GM23338 (cell line): Measurements from ENCODE around the gene SEC61A1. TPM values are rescaled to one million over a fixed set of nuclear protein-coding genes. Genes with fewer than 3 reads are reported as not detected.

Source experiments
- ATAC-seq: fragments of 200-7000 bp; cut with Tn5 transposase; 3 replicates; pipeline ENCODE4 v1.9.1; 2020
- DNase-seq: peaks from one replicate; pipeline ENCODE4 v3.0.0-alpha.2; 2015; ENCODE audit warnings: low spot score
- H2AFZ ChIP-seq: fragments of 200-600 bp; sonication (generic); 2 replicates; pipeline ENCODE4 v1.8.0; 2016; ENCODE audit warnings: antibody characterized with exemption, mild to moderate bottlenecking, moderate library complexity
- H3F3A ChIP-seq: fragments of 200-600 bp; sonication (generic); replicated peaks from 2 replicates; pipeline ENCODE4 v1.8.0; 2017; ENCODE audit warnings: antibody characterized with exemption, mixed run types, low read depth
- H3K27ac ChIP-seq: fragments of 200-600 bp; sonication (generic); 2 replicates; pipeline ENCODE4 v1.6.1; 2016; ENCODE audit warnings: low read depth
- H3K27me3 ChIP-seq: fragments of 200-600 bp; sonication (generic); 2 replicates; pipeline ENCODE4 v1.8.0; 2016; ENCODE audit warnings: mild to moderate bottlenecking, mixed run types, moderate library complexity; ENCODE audit not compliant: insufficient read depth
- H3K36me3 ChIP-seq: fragments of 200-600 bp; sonication (generic); 2 replicates; pipeline ENCODE4 v1.8.0; 2016; ENCODE audit warnings: mild to moderate bottlenecking; ENCODE audit not compliant: insufficient read depth
- H3K4me1 ChIP-seq: fragments of 200-600 bp; sonication (generic); 2 replicates; pipeline ENCODE4 v1.8.0; 2016; ENCODE audit warnings: mild to moderate bottlenecking, moderate library complexity; ENCODE audit not compliant: insufficient read depth
- H3K4me2 ChIP-seq: fragments of 200-600 bp; sonication (generic); 2 replicates; pipeline ENCODE4 v1.7.1; 2017; ENCODE audit warnings: mixed run types
- H3K4me3 ChIP-seq: fragments of 200-600 bp; sonication (generic); 2 replicates; pipeline ENCODE4 v1.6.1; 2016; ENCODE audit warnings: mixed run types
- H3K79me2 ChIP-seq: fragments of 200-600 bp; sonication (generic); replicated peaks from 2 replicates; pipeline ENCODE4 v1.8.0; 2017; ENCODE audit warnings: mild to moderate bottlenecking; ENCODE audit not compliant: insufficient read depth
- H3K9me2 ChIP-seq: fragments of 200-600 bp; sonication (generic); 2 replicates; pipeline ENCODE4 v1.8.0; 2017; ENCODE audit not compliant: insufficient read depth
- H4K20me1 ChIP-seq: fragments of 200-600 bp; sonication (generic); replicated peaks from 2 replicates; pipeline ENCODE4 v1.8.0; 2017; ENCODE audit warnings: mild to moderate bottlenecking; ENCODE audit not compliant: insufficient read depth
- H3K27ac Mint-ChIP-seq: 2 replicates; pipeline ENCODE4 v1.8.0; 2020; ENCODE audit warnings: inconsistent platforms, mild to moderate bottlenecking, moderate library complexity, mixed read lengths
- H3K27me3 Mint-ChIP-seq: 3 replicates; pipeline ENCODE4 v1.8.0; 2022; ENCODE audit warnings: low read depth, mild to moderate bottlenecking, moderate library complexity, mixed read lengths, inconsistent platforms; ENCODE audit not compliant: insufficient read depth, poor library complexity
- H3K36me3 Mint-ChIP-seq: 3 replicates; pipeline ENCODE4 v1.8.0; 2021; ENCODE audit warnings: low read depth, mild to moderate bottlenecking, inconsistent platforms, moderate library complexity, mixed read lengths
- H3K4me1 Mint-ChIP-seq: 3 replicates; pipeline ENCODE4 v1.8.0; 2020; ENCODE audit warnings: mild to moderate bottlenecking, inconsistent platforms, mixed read lengths
- H3K4me3 Mint-ChIP-seq: 3 replicates; pipeline ENCODE4 v1.8.0; 2021; ENCODE audit warnings: moderate library complexity, mild to moderate bottlenecking, inconsistent platforms, mixed read lengths
- H3K9me3 Mint-ChIP-seq: 3 replicates; pipeline ENCODE4 v1.8.0; 2020; ENCODE audit warnings: moderate library complexity, mild to moderate bottlenecking, inconsistent platforms, mixed read lengths
- CREB1 ChIP-seq: fragments of 250-450 bp; sonication (Bioruptor Pico); IDR thresholded peaks from 2 replicates; pipeline ENCODE4 v1.5.0; 2020; ENCODE audit warnings: low read depth, mild to moderate bottlenecking, moderate library complexity
- JUNB ChIP-seq: IDR thresholded peaks from one replicate; pipeline ENCODE4 v1.6.1; 2016; ENCODE audit warnings: antibody characterized with exemption; ENCODE audit not compliant: unreplicated experiment
- REST ChIP-seq: IDR thresholded peaks from one replicate; pipeline ENCODE4 v1.6.1; 2018; ENCODE audit warnings: antibody characterized with exemption; ENCODE audit not compliant: unreplicated experiment
- ZNF331 ChIP-seq: fragments of 250-450 bp; sonication (Bioruptor Pico); IDR thresholded peaks from 2 replicates; pipeline ENCODE4 v1.5.0; 2020; ENCODE audit warnings: low read depth, mild to moderate bottlenecking, moderate library complexity
- polyA plus RNA-seq: library from polyadenylated mRNA; unstranded; fragments of >200 nt; fragmentation: Nextera tagmentation; extraction: Ambion mirVana; gene quantifications from 2 replicates; pipeline ENCODE4 v1.2.1, GENCODE V29; 2016
- total RNA-seq: library from RNA; depleted of rRNA; stranded (reverse); fragments of >200 nt; shearing (Covaris generic); gene quantifications from 2 replicates; pipeline ENCODE4 v1.2.3, GENCODE V29; 2014
- TF ChIP-seq, protein P1 (sequence below), 2 experiments: fragments of 200-600 bp in 1 of 2; sonication (generic) in 1 of 2; conservative IDR thresholded peaks; 2 replicates each; pipeline versions ENCODE4 v1.5.1 to v1.6.1; 2016 to 2017; ENCODE audit warnings: antibody characterized with exemption in 2 of 2, low read depth in 2 of 2, mild to moderate bottlenecking in 2 of 2, moderate library complexity in 1 of 2

Gene SEC61A1
- total and polyA plus RNA-seq, 2 experiments from 2014 or later, result 44.8 to 184 TPM

GRCh38 chr3:128091586-128091985 is 39.3 kb downstream of the SEC61A1 start:
- Mint-ChIP-seq H3K4me3 (no peak overlapping the region), H3K4me1 (peaks cover 21% of the 10 kb centered on the region), H3K27ac (no peak overlapping the region), H3K27me3 (no peaks in the 10 kb centered on the region), H3K36me3 (peaks cover 71% of the 10 kb centered on the region), H3K9me3 (no peaks in the 10 kb centered on the region)
- H3K4me2 ChIP-seq, result no peak overlapping the region
- peaks cover 77% of the 10 kb centered on the region for H3K79me2 ChIP-seq
- H3F3A ChIP-seq, result peaks cover 5% of the 10 kb centered on the region; the same call in 1 of the 2 replicates
- peaks cover 46% of the 10 kb centered on the region for H4K20me1 ChIP-seq
- no peak for DNase-seq
- peaks cover 32% of the 10 kb centered on the region for H3K4me1 ChIP-seq
- no peaks in the 10 kb centered on the region for H3K9me2 ChIP-seq
- no peak overlapping the region for H2AFZ ChIP-seq
- H3K27me3 ChIP-seq, result no peaks in the 10 kb centered on the region
- no peak overlapping the region for H3K4me3 ChIP-seq
- no peak overlapping the region for H3K27ac ChIP-seq
- no peak for TF ChIP-seq REST
- TF ChIP-seq CREB1 (CRISPR knock-in tag), result no peak
- ATAC-seq, result no peak
- peaks cover 6% of the 10 kb centered on the region; the same call in 1 of the 2 replicates for H3K36me3 ChIP-seq

GRCh38 chr3:128094295-128095151 is 42.3 kb downstream of the SEC61A1 start:
- Histone ChIP-seq H3K27me3 (no peaks in the 10 kb centered on the region), H3K36me3 (peaks cover 17% of the 10 kb centered on the region; the same call in 1 of the 2 replicates), H3K9me2 (no peaks in the 10 kb centered on the region), H3F3A (peaks cover 6% of the 10 kb centered on the region; the same call in 1 of the 2 replicates), H2AFZ (no peak overlapping the region), H3K4me2 (no peak overlapping the region), H3K4me3 (no peak overlapping the region), H3K27ac (peak overlapping the region; percentile 88), H3K79me2 (peaks cover 72% of the 10 kb centered on the region), H4K20me1 (peaks cover 37% of the 10 kb centered on the region), H3K4me1 (peaks cover 55% of the 10 kb centered on the region)
- no peak for DNase-seq
- peak; percentile 10 for ATAC-seq
- no peaks in the 10 kb centered on the region for H3K27me3 Mint-ChIP-seq
- TF ChIP-seq ZNF331 (CRISPR knock-in tag), result no peak
- no peak for TF ChIP-seq JUNB
- TF ChIP-seq, protein P1, sequence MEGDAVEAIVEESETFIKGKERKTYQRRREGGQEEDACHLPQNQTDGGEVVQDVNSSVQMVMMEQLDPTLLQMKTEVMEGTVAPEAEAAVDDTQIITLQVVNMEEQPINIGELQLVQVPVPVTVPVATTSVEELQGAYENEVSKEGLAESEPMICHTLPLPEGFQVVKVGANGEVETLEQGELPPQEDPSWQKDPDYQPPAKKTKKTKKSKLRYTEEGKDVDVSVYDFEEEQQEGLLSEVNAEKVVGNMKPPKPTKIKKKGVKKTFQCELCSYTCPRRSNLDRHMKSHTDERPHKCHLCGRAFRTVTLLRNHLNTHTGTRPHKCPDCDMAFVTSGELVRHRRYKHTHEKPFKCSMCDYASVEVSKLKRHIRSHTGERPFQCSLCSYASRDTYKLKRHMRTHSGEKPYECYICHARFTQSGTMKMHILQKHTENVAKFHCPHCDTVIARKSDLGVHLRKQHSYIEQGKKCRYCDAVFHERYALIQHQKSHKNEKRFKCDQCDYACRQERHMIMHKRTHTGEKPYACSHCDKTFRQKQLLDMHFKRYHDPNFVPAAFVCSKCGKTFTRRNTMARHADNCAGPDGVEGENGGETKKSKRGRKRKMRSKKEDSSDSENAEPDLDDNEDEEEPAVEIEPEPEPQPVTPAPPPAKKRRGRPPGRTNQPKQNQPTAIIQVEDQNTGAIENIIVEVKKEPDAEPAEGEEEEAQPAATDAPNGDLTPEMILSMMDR (conservative IDR thresholded peaks at IDR 0.05; ENCODE audit: low read depth in 2 of 2), result peak in 1 of 2 experiments; percentile 21; a peak in 1 of 4 replicates
- H3K4me3 Mint-ChIP-seq, result no peak overlapping the region
- peaks cover 45% of the 10 kb centered on the region for H3K4me1 Mint-ChIP-seq
- peaks cover 87% of the 10 kb centered on the region for H3K36me3 Mint-ChIP-seq
- H3K27ac Mint-ChIP-seq, result peak overlapping the region; percentile 87; the same call in 1 of the 2 replicates
- H3K9me3 Mint-ChIP-seq, result no peaks in the 10 kb centered on the region
